ENCODE data around the gene RAB7B. TPM values are rescaled to one million over a fixed set of nuclear protein-coding genes. Genes with fewer than 3 reads are reported as not detected.
"Not testable (repeated sequence)": the region's sequence is repeated elsewhere in the genome, so short reads cannot be mapped to it uniquely, and the experiment has no call there.

RAB7B gene
- total RNA-seq, 1 donor from 2014 or later = not detected

- DNase-seq (ENCODE audit: extremely low read depth, low read depth, low spot score) = no peak
Measured at GRCh38 chr1:205998457-205999241, 4.5 kb downstream of the RAB7B start.

GRCh38 chr1:205996641-205997040, 6.6 kb downstream of the RAB7B start:
- DNase-seq (ENCODE audit: extremely low read depth, low read depth, low spot score) = not testable (repeated sequence)

- DNase-seq (ENCODE audit: extremely low read depth, low read depth, low spot score) = no peak
Measured at GRCh38 chr1:205994346-205994745, 8.8 kb downstream of the RAB7B start.

GRCh38 chr1:205993068-205993467, 10.1 kb downstream of the RAB7B start:
- no peak for DNase-seq (ENCODE audit: extremely low read depth, low read depth, low spot score)

GRCh38 chr1:205992218-205992882, 10.8 kb downstream of the RAB7B start:
- DNase-seq (ENCODE audit: extremely low read depth, low read depth, low spot score) = no peak

GRCh38 chr1:205991237-205991636, 12.0 kb downstream of the RAB7B start:
- no peak for DNase-seq (ENCODE audit: extremely low read depth, low read depth, low spot score)

- DNase-seq (ENCODE audit: extremely low read depth, low read depth, low spot score) = no peak
Measured at GRCh38 chr1:205990226-205990625, 13.0 kb downstream of the RAB7B start.

GRCh38 chr1:205989786-205990185, 13.4 kb downstream of the RAB7B start:
- DNase-seq (ENCODE audit: extremely low read depth, low read depth, low spot score) = no peak

- DNase-seq (ENCODE audit: extremely low read depth, low read depth, low spot score) = no peak
Measured at GRCh38 chr1:205988585-205988995, 14.6 kb downstream of the RAB7B start.

GRCh38 chr1:205986861-205987260, 16.3 kb downstream of the RAB7B start:
- DNase-seq (ENCODE audit: extremely low read depth, low read depth, low spot score) = no peak

GRCh38 chr1:205986292-205986691, 16.9 kb downstream of the RAB7B start:
- no peak for DNase-seq (ENCODE audit: extremely low read depth, low read depth, low spot score)

- DNase-seq (ENCODE audit: extremely low read depth, low read depth, low spot score) = no peak
Measured at GRCh38 chr1:205985330-205986005, 17.7 kb downstream of the RAB7B start.

GRCh38 chr1:205983925-205984725, 19.1 kb downstream of the RAB7B start:
- DNase-seq (ENCODE audit: extremely low read depth, low read depth, low spot score) = no peak

GRCh38 chr1:205981257-205981656, 21.9 kb downstream of the RAB7B start:
- no peak for DNase-seq (ENCODE audit: extremely low read depth, low read depth, low spot score)

- DNase-seq (ENCODE audit: extremely low read depth, low read depth, low spot score) = no peak
Measured at GRCh38 chr1:205980237-205980870, 22.8 kb downstream of the RAB7B start.

GRCh38 chr1:205979301-205979700, 23.9 kb downstream of the RAB7B start:
- no peak for DNase-seq (ENCODE audit: extremely low read depth, low read depth, low spot score)

- DNase-seq (ENCODE audit: extremely low read depth, low read depth, low spot score) = no peak
Measured at GRCh38 chr1:205978676-205979075, 24.5 kb downstream of the RAB7B start.

GRCh38 chr1:205977402-205978014, 25.7 kb downstream of the RAB7B start:
- no peak for DNase-seq (ENCODE audit: extremely low read depth, low read depth, low spot score)

GRCh38 chr1:205976708-205977401, 26.3 kb downstream of the RAB7B start:
- no peak for DNase-seq (ENCODE audit: extremely low read depth, low read depth, low spot score)

Data from glomerular endothelial cell (primary cell).